NOMO-1 (cell line): ENCODE measurements around the gene CPEB2.

Experiments used
- DNase-seq, 2 experiments: peaks; one replicate each; lab custom pipeline; 2025; ENCODE audit not compliant: unreplicated experiment in 2 of 2; lab: John Stamatoyannopoulos, UW

Gene CPEB2

DNA sequence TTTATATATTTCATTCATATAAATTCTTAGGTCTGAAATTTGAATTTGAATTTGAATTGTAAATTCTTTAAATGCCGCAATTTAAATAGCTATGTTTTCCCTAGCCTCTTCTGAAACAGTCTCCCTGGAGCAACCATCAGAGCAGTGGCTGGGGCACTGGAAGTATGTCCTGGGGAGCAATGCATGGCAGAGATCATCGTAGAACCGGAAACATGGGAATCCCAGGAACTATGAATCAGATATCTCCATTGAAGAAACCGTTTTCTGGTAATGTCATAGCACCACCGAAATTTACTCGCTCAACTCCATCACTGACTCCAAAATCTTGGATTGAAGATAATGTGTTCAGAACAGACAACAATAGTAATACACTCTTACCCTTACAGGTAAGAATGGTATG is 4.9 kb downstream of the CPEB2 start:
- no peak for DNase-seq

DNA sequence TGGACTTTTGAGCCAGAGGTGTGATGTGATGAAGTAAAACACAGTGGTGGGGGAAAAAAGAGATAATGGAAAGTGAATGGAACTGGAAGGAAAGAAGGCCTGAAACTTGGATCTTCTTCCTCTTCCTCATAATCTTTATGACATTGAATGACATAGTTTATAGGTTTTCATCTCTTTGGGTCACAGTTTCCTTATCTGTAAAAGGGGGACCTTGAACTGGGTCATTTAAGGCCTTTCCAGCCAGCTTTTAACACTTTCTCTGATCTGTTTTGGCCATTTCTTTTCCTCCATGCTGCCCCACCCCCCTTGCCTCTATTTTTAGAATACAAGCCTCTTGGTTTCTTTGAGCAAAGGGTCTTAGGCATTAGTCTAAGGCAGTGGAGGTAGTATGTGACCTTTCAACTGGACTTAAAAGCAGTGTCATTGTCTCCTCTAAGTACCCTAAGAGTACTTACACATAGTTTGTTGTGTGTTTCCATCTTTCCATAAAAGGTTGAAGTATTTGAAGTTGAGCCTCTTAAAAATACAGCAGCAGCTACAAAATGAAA is 7.8 kb downstream of the CPEB2 start:
- no peak for DNase-seq

GRCh38 chr4:15011166-15011565 is 8.9 kb downstream of the CPEB2 start:
- DNase-seq, result no peak

DNA sequence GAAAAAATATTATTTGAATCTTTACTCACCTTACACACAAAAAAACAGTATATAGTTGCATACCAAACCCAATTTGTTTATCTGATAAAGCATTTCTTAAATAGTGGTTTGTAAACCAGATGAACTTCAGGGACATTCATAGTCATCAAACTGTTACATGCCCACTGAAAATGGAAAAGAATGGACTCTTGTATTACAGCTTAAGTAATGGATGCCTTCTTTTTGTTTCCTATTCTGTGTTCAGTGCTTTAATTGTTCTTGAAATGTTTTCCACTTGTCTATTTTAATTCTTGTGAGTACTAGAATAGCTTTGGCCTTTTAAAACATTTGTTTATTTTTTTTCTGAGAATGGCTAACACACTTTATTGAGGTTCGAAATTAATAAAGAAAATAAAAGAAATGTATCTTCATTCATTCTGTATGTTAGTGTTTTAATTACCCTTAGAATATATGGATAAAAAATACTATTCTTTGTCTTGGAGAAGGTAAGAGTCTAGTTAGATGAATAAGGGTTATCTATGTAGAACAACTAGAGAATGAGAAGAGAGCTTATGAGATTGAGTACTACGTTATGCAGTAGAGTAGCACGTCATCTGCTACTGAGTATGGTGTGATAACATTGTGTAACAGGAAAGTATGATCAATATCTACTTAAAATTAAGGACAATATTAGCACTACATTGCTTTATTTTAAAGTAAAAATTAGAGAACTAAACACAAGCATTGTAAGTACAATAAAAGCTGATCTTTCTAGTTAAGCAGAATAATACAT is 9.9 kb downstream of the CPEB2 start:
- no peak for DNase-seq

- DNase-seq, result no peak
These were observed 11.3 kb downstream of the CPEB2 start for GRCh38 chr4:15013585-15013984.

DNA sequence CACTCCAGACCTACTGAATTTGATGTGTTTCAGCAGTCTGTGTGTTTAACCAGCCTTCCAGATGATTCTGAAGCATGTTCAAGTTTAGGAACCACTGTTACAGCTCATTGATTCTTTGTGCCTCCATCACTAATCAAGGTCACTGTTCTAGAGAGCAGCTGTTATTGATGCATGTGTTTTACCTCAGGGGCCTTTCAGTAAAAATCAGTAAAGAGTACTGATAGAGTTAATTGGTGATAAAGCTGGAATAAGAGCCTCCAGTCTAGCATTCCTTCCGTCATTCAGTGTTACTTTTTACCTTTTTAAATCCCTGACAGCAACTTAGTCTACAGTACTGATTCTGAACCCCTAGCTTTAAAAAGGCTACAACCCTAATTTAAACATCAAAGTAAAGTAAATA is 12.9 kb downstream of the CPEB2 start:
- no peak for DNase-seq

DNA sequence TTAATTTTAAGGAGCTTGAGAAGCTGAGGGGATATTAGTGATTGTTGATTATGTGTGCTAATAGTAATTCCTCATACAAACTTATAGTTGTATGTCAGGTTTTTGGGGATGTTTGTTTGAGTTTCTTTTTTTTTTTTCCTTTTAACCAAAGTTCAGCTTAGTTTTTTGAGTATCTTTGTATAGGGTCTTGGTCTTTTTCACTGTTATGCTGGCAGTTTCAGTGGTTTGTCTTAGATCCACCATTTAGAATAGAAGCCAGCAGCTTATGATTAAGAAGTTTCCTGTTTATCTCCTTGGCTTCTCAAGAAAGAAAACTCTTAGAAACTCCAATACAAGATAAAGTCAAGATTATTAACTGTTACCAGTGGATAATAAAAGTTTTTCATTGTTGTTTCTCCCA is 16.1 kb downstream of the CPEB2 start:
- no peak for DNase-seq

- peak in 1 of 2 experiments; percentile 3 for DNase-seq
These were observed 18.4 kb downstream of the CPEB2 start for GRCh38 chr4:15020502-15021286.

DNA sequence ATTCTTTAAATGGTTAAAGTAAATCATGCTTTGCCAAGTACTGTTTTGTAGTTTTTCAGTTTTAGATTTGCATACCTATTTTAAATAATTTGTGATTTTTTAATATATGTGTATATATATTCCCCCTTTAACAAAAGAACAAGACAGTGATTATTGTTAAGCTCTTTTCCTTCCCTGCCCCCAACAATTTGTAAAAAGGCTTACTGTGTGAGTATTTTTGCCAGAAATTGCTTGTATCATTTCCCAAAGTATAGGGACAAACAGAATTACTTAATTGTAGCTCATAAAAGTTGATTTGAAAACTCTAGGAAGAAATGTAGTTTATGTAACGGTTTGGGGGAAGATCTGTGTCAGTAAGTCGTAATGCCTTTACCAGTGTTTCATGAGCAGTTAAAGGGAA is 19.0 kb downstream of the CPEB2 start:
- DNase-seq, result no peak

DNA sequence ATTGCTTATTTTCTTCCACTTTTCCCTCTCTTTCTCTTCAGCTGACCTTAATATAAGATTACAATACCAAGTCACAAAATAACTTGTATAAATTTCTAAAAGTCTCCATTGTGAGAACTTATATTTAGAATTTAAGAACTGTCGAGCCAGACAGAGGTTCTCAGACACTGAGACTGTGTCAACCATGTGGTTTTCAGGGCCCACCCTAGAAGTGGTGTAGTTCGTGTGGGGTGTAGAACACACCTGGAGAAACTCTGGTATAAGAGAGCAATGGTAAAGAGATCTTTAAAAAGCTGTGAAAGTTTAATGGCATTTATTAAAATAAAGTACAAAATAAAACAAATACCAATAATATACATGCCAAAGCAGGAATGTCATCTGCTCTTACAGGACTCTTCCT is 19.7 kb downstream of the CPEB2 start:
- no peak for DNase-seq

DNA sequence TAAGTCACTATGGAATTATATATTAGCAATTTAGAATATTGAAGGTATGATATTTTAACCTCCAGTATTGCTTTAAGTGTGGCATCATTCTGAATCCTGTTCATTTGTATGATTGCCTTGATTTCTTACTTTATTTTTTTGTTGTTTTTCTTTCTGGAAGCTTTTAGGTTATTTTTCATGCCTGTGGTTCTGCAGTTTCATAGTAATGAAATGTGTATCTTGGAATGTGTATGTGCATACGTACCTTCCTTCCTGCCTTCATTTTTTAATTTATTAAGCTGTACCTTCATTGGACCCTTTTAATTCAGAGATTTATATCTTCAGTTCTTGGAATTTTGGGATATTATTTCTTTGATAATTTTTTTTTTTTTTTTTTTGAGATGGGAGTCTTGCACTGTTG is 22.1 kb downstream of the CPEB2 start:
- no peak for DNase-seq

GRCh38 chr4:15025693-15026092 is 23.4 kb downstream of the CPEB2 start:
- no peak for DNase-seq

- no peak for DNase-seq
These were observed 25.7 kb downstream of the CPEB2 start for GRCh38 chr4:15027921-15028435.

DNA sequence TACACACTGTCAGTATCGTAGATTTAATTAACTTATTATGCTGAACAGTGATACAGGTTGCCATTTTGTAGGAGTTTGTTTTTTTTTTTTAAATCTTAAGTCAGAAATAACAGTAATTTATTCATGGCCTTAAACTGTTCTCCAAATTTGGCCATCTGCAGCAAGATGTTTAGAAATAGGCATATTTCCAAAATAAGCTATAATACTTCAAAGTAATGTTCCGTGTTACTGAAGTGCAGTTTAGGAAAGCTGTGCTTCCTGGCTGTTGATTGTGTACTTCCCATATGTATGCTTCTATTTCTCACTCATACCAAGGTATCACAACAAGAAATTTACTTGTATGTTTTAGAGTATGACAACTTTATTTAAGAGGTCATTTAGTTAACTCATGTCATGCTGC is 28.9 kb downstream of the CPEB2 start:
- no peak for DNase-seq

- DNase-seq, result no peak
These were observed 29.9 kb downstream of the CPEB2 start for GRCh38 chr4:15031993-15032675.

DNA sequence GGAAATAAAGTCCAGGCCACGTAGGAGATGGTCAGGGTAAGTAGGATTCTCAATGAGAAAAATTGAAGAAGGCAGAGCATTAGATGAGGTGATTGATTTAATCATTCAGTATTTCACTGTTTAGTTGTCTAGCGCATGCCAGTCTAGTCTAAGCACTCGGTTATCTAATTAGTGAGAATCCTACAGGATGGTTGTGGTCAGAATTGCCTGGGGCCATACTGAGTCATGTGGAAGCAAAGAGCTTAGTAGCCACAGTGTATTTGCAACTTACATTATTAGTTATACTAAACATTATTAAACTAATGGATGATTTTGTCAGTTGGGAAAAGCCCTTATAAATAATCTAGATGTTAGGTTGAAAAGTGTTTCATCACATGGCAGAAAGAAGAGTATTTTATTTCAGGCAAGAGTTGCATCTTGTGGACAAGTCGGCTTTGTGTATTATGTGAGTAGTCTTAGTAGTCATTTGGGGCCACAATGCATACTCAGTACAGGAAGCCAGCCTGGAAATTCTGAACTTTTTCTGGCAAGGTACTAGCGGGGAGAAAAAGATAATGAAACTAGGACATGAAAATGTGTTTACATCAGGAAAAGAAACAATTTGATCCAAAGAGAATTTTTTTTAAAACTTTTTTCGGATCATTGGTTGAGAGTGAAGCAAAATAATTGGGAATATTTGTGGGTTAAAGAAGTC is 31.9 kb downstream of the CPEB2 start:
- DNase-seq, result no peak

- DNase-seq, result no peak
These were observed 32.9 kb downstream of the CPEB2 start for GRCh38 chr4:15035159-15035558.

GRCh38 chr4:15037923-15038541 is 35.8 kb downstream of the CPEB2 start:
- no peak for DNase-seq

DNA sequence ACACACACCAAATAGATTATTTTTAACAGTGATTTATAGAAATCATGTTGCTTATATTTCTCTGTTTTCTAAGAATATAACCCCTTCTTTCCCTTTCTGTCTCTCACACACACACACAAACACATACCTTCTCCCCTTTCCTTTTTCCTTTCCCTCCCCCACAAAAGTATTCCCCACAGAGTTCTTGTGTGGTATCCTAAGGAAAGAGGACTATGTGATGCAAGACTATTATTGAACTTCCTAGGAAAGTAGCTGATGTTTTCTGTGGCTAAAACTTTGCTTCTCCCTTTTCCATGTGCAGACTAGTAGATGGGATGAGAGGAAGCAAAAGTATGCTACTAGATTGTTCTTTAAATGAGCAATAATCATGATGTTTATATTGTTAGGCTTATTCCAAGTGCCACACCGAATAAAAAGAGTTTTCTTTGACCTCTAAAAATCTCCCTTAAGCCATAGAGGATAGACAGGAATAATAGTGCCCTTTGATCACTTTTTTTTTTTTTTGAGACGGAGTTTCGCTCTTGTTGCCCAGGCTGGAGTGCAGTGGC is 38.7 kb downstream of the CPEB2 start:
- no peak for DNase-seq
